HG03354 (cell line): ENCODE data around the gene TRIM29.

Experiments
- ATAC-seq: cut with Tn5 transposase; IDR thresholded peaks from one replicate; pipeline ENCODE4 v1.9.1; 2021; ENCODE audit warnings: mild to moderate bottlenecking; ENCODE audit not compliant: unreplicated experiment, poor library complexity, severe bottlenecking

TRIM29 gene

DNA sequence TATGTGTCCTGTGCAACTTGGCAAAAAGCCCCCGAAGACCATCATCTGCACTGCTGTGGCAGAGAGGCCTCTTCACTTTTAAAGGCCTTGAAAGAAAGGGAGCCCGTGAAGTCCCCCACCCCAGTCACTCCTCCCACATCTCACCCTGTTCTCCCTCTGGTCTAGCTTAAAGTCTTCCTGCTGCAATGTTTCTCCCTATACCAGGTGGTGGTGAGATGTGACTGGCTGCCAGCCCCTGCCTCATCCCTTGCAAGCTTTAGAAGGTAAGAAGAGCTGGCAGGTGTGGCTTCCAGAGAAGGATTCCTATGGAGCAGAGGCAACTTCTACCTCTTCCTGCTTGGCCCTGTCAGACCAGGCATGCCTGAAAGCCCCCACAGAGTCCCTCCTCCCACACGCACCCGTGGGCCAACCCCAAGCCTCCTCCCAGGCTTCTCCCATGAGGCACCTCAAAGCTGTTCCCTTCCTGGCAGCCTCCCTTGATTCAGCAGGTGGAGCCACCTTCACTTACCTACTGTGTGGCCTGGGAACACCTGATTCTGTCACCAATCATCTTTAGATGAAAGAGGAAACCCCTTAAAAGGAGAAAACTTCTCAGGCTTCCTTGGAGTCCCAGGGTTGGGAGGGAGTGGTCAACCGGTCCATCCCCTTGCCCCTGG is 4.0 kb upstream of the TRIM29 start:
- ATAC-seq: no peak

GRCh38 chr11:120141113-120141767 is 3.3 kb upstream of the TRIM29 start:
- no peak for ATAC-seq

- no peak for ATAC-seq
Measured at GRCh38 chr11:120139316-120140069, 1.6 kb upstream of the TRIM29 start.

- ATAC-seq: no peak
Measured at GRCh38 chr11:120137187-120137610, 714 bp downstream of the TRIM29 start.

DNA sequence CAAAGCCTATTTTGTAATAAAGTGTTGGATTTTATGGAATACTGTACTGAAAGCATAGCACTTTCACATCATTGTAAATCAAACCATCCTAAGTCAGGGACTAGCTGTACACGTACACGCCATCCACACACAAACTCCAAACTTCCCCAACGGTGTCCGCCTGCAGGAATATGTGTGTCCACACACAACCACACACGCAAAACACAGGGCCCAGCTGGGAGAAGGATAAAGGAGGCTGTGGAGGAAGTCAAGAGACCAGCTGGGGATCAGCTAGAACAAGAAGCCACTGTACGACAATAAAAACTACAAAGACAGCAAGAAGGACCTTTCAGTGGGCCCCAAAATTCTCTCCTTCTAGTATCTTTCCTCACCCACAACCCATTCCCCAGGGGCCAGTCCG is 1.6 kb downstream of the TRIM29 start:
- ATAC-seq: no peak

DNA sequence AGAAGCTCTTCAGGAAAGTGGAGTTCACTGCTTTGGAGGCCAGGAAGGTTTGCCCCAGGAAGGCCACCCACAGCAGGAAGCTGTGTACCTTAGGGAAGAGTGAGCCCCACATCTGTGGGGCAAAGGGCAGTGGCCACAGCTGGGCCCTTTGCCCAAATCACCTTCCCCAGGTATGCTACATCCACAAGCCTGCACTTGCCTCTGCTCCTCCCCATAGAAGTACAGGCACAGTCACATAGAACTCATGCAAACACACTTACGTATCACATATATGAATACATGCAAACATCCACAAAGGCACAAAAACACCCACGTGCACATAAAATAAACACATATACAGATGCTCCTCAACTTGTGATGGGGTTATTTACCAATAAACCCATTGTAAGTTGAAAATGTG is 2.1 kb downstream of the TRIM29 start:
- no peak for ATAC-seq

- no peak for ATAC-seq
Measured at GRCh38 chr11:120134931-120135228, 3.0 kb downstream of the TRIM29 start.

- ATAC-seq: no peak
Measured at GRCh38 chr11:120134106-120134930, 3.6 kb downstream of the TRIM29 start.

DNA sequence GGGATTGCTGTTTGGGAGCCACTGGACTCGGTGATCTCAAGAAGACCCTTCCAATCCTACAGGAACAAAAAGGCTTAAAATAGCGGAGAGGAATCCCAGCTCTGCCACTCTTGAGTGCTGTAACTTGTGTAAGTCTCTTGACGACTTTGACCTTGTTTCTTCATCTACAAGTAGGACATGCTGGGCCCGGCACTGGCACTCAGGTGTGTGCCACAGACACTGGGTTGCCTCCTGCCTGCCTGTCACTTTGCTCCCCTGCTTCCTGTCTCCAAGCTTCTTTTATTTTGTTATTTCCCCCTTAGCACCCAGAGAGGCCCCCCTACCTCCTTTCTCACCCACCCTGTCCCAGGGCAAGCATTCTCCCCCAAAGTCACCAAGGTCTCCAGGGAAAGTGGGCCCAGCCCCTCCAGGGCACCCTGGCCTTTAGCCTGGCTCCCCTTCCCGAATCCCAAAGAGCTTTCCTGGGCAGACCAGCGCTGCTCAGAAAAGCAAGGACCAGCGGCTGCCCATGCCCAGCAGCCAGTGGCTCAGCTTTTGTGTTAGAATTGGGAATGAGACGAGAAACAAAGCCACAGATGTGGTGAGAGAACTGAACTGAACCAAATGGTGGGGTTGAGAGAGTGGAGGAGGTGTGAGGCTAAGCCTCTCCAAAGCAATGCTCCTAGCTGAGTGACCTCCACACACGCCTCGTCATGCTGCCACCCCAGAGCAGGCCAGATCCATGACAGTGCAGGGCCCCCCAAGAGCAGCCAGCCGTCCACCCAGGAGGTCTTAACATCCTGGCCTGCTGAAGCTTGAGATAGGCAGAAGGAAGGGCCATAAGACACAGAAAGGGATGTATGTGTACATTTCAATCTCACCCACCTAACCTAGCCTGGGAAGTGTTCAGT is 4.5 kb downstream of the TRIM29 start:
- no peak for ATAC-seq

DNA sequence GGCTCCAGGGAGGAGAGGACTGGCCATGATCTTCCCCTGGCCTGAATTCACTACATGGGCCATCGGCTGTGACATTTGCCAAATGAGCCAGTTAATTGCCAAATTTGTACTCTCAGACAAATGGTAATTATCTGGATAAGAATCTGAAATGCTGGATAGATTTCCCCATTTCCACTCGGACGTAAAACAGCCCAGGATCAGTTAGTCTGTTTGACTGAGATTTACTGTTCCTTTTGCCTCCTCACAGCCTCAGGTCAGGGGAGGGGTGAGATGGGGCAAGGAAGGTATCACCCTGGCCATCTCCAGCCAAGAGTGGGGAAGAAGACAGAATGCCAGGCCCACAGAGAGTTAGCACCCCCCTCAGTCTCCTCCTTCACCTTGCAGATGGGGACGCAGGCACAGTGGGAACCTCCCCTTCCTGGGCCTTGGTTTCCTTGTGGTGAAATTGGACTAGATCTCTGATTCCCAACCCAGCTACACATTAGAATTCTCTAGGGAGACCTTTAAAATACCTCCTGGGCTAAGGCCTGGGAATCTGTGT is 5.2 kb downstream of the TRIM29 start:
- no peak for ATAC-seq

- ATAC-seq: no peak
Measured at GRCh38 chr11:120131941-120132644, 5.8 kb downstream of the TRIM29 start.

- no peak for ATAC-seq
Measured at GRCh38 chr11:120130991-120131760, 6.7 kb downstream of the TRIM29 start.

GRCh38 chr11:120130176-120130980 is 7.5 kb downstream of the TRIM29 start:
- ATAC-seq: no peak

DNA sequence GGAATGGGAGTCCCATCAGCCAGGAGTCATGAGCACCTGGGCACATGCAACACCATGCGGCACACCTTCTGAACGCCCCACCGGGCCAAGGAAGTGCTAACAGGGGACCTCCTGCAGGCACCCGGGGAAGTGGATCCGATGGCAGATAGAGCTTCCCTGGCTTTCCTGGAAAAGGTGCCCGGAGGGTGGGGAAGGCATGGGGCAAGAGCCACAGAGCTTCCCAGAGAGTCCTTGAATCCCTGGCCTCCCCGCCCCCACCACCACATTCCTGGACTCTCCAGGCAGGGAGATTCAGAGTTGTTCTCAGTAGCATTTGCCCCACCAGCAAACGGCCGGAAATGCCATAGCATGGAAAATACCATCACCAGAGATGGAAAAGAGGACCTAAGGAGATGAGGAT is 8.3 kb downstream of the TRIM29 start:
- ATAC-seq: no peak

DNA sequence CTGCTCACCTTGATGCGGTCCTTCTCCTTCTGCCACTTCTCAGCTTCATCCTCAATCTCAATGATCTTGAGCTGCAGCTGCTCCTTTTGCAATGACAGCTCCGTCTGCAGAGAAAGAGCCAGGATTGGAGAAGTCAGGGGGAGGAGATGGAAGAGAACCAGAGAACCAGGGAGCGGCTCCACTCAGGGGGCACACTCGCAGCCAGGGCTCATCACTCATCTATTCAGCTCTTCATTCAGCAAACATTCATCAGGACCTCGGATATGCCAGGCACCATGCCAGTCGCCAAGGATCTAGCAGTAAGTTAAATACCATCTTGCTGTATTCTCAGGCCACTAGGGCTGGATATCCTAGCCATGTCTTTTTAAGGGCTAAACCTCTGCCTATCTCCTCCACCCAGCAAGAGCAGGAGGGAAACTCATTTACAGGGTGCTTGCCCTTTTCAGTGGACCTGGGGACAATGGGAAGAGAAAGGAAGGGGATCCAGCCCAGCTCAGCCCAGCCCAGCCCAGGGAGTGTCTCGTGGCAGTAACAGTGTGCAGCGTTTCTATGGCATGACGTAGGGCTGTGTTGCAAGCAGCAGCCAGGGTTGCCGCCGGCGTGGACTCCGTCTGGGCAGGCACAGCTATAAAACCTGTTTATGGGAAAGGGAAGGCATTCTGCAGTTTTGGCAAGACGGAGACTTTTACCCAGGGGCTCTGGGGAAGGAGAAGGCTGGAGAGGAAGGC is 9.4 kb downstream of the TRIM29 start:
- ATAC-seq: no peak

GRCh38 chr11:120127236-120127635 is 10.7 kb downstream of the TRIM29 start:
- ATAC-seq: no peak
